GM19023 (cell line): ENCODE data around the gene ZBTB8A.
"Not testable (repeated sequence)": the region's sequence is repeated elsewhere in the genome, so short reads cannot be mapped to it uniquely, and the experiment has no call there.

Experiments used
- ATAC-seq: cut with Tn5 transposase; IDR thresholded peaks from one replicate; pipeline ENCODE4 v1.9.1; 2021; ENCODE audit warnings: mild to moderate bottlenecking, moderate library complexity; ENCODE audit not compliant: unreplicated experiment

Gene ZBTB8A

GRCh38 chr1:32618673-32619221 is 79.5 kb downstream of the ZBTB8A start:
- no peak for ATAC-seq

- ATAC-seq: peak; percentile 78
Observed at GRCh38 chr1:32619701-32620485, 80.7 kb downstream of the ZBTB8A start.

GRCh38 chr1:32622205-32622604 is 83.0 kb downstream of the ZBTB8A start:
- ATAC-seq: no peak

DNA sequence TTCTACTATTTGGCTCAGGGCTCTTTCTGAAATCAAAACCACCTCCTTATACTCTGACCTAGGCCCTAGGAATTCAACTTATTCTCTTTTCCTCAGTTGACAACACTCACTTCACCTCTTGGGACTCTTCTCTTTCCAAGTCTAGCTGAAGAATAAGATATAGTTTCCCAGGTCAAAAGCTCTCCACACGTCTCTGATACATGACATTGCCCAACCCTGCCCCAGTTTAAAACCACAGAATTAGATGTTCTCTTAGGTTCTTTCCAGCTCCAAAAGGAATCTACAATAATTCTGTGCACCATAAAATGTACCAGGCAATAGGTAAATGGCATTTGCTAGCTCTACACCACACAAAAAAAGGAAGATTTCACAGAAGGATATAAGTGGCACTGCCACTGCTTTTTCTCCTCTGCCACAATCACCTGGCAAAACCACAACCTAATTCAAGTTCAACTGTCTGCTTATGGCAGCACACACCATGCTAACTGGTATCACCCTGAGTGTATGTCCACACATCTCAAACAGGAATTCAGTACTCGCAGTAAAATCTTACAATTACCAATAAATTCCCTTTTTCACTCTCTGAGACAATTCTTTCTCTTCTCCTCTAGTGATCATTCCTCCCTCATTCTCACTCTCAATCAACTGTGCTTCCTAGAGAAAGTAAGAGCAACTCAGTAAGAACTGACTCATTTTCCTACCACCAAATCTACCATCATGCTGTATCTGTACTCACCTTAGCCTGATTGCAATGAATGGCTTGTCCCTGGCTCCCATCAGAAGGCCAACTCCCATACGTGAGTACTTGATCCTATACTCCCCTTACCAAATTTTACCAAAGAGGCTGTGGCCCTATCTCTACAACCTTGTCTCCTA is 83.8 kb downstream of the ZBTB8A start:
- no peak for ATAC-seq

DNA sequence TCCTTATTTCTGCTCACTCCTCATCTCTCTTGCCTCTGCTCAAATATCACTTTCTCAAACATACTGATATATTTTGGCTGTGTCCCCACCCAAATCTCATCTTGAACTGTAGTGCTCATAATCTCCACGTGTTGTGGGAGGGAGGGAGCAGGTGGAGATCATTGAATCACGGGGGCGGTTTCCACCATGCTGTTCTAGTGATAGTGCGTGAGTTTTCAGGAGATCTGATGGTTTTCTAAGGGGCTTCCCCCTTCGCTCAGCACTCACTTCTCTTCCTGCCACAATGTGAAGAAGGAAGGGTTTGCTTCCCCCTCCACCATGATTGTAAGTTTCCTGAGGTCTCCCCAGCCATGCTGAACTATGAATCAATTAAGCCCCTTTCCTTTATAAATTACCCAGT is 84.5 kb downstream of the ZBTB8A start:
- ATAC-seq: no peak

DNA sequence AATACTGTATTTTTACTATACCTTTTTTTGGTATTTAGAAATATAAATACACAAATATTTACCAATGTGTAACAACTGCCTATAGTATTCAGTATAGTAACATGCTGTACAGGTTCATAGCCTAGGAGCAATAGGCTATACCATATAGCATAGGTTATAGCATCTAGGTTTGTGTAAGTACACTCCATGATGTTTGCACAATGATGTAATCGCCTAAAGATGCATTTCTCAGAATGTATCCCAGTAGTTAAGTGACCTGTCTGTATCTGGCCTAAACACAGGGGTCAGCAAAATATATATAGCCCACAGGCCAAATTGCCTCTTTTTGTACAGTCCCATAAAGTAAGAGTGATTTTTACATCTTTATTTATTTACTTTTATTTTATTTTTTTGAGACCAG is 86.9 kb downstream of the ZBTB8A start:
- ATAC-seq: no peak

GRCh38 chr1:32627596-32628162 is 88.5 kb downstream of the ZBTB8A start:
- peak; percentile 67 for ATAC-seq

DNA sequence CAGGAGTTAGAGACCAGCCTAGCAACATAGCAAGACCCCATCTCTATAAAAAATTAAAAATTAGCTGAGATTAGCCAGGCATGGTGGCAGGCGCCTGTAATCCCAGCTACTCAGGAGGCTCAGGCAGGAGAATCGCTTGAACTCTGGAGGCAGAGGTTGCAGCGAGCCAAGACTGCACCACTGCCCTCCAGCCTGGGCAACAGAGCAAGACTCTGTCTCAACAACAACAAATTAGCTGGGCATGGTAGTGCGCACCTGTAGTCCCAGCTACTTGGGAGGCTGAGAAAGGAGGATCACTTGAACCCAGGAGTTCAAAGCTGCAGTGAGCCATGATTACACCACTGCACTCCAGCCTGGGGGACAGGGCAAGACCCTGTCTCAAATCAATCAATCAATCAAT is 90.9 kb downstream of the ZBTB8A start:
- not testable (repeated sequence) for ATAC-seq

- ATAC-seq: no peak
Observed at GRCh38 chr1:32632829-32633228, 93.6 kb downstream of the ZBTB8A start.

DNA sequence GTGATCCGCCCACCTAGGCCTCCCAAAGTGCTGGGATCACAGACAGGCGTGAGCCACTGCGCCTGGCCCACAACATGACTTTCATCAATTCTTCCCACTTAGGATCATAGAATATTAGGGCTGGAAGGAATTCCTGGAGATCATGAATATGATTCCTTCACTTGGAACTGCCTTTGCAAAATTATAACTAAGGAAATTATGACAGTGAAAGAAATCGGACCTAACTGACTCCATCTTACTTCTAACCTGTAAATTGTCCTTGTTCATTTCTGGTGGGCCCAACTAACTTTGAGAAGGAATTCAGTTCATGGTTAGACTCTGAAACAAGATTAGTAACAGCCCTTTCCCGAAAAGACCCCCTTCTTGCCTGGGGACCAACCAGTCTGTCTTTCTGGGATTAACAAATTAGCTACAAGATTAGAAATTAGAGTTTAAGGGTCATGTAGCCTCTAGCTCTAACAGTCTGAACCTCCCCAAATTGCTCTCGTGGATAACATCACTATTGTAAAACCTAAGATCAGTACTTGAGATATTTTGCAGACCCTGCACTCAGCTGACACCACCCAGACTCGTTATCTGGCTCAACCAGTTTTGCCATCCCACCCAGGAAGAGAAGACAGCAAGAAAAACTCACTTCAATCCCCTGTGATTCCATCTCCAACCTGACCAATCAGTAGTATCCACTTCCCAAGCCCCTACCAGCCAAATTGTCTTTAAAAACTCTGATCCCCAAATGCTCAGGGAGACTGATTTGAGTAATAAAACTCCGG is 96.5 kb downstream of the ZBTB8A start:
- no peak for ATAC-seq

- no peak for ATAC-seq
Observed at GRCh38 chr1:32636914-32637645, 97.9 kb downstream of the ZBTB8A start.

GRCh38 chr1:32639489-32640075 is 100.4 kb downstream of the ZBTB8A start:
- ATAC-seq: no peak

- not testable (repeated sequence) for ATAC-seq
Observed at GRCh38 chr1:32642292-32642827, 103.1 kb downstream of the ZBTB8A start.

DNA sequence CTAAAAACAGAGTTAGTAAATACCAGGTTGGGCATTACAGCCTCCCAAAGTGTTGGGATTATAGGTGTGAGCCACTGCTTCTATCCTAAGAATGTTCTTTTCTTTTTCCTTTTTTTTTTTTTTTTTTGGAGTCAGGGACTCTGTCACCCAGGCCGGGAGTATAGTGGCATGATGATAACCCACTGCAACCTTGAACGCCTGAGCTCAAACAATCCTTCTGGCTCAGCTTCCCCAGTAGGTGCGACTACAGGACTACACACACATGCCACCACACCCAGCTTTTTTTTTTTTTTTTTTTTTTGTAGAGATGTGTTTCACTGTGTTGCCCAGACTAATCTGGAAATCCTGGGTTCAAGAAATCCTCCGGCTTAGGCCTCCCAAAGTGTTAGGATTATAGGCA is 105.2 kb downstream of the ZBTB8A start:
- ATAC-seq: no peak

- ATAC-seq: no peak
Observed at GRCh38 chr1:32647308-32648134, 108.3 kb downstream of the ZBTB8A start.

DNA sequence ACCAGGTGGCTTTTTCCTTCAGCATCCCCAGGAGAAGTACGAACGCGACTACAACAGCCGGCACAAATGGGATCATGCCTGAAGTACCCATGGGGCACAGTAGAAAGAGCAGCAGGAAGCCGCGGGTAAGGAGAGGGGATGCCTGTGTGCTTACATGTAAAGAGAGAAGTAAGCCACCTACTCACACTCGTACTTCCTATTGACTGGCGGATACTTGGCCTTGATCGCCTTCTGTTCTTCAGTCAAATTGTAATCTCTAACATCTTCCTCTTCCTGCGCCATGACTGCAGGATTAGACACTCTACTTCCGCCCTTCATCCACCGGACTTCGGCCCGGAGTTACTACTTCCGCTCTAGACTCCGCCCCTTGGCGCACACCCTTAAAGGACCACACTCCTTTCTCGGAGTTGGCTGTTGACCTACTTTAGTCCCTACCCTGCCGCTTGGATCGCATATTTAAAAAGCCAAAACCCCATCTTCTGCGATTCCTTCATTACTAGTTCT is 111.1 kb downstream of the ZBTB8A start, which contains the start of gene ZBTB8OS:
Gene ZBTB8OS, minus strand, starts transcription at position 303 of the 504 bp plus-strand sequence. Its CDS starts 21 bp downstream, at position 282.
- ATAC-seq: peak; percentile 70

DNA sequence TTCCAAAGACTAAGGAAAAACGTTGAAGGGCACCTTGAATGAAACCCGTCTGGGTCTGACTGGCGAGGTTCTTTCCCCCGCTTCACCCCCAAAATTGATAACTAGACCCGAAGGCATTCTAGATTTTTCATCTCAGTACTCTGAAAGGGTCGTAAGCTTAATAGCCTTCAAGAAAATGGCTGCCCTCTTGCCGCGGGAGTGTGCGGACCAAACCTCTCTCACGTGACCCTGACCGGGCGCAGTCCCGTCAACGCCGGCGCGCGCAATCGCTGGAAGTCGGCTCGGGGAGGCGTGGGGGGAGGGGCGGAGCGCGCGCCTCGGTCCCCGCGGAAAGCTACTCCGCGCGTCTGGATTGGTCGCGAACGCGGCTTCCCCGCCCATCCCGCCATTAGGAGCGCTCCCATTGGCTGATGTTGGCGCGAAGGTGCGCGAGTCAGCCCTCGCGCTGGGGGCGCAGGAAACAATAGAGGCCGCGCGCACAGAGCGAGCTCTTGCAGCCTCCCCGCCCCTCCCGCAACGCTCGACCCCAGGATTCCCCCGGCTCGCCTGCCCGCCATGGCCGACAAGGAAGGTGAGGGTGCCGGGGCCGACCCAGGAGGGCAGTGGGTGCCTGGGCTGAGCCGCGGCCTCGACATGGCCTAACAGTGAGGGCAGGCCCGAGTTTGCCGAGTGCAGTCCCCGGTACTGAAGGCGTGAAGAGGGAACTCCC is 111.7 kb downstream of the ZBTB8A start, which contains the start of gene RBBP4:
Gene RBBP4, plus strand, starts transcription at position 457 of the 709 bp plus-strand sequence. Its CDS starts 99 bp downstream, at position 556.
- ATAC-seq: peak; percentile 83
